Body of pancreas (tissue), 4 donors: ENCODE measurements around the gene SLC9A5.

ENCODE experiments used
- POLR2A ChIP-seq, 3 donors: fragments of 450-650 bp; IDR thresholded peaks; one replicate each; pipeline ENCODE4 v1.6.1; 2016; ENCODE audit warnings: antibody characterized with exemption in 3 of 3, mild to moderate bottlenecking in 2 of 3
- TF ChIP-seq, protein P1 (sequence below), 7 experiments: fragments of 450-650 bp in 4 of 7; fragments of 200-600 bp in 3 of 7; sonication (generic) in 3 of 7; IDR thresholded peaks; one replicate each; pipeline ENCODE4 v1.5.1; 2016 to 2019; ENCODE audit warnings: antibody characterized with exemption in 7 of 7

DNA sequence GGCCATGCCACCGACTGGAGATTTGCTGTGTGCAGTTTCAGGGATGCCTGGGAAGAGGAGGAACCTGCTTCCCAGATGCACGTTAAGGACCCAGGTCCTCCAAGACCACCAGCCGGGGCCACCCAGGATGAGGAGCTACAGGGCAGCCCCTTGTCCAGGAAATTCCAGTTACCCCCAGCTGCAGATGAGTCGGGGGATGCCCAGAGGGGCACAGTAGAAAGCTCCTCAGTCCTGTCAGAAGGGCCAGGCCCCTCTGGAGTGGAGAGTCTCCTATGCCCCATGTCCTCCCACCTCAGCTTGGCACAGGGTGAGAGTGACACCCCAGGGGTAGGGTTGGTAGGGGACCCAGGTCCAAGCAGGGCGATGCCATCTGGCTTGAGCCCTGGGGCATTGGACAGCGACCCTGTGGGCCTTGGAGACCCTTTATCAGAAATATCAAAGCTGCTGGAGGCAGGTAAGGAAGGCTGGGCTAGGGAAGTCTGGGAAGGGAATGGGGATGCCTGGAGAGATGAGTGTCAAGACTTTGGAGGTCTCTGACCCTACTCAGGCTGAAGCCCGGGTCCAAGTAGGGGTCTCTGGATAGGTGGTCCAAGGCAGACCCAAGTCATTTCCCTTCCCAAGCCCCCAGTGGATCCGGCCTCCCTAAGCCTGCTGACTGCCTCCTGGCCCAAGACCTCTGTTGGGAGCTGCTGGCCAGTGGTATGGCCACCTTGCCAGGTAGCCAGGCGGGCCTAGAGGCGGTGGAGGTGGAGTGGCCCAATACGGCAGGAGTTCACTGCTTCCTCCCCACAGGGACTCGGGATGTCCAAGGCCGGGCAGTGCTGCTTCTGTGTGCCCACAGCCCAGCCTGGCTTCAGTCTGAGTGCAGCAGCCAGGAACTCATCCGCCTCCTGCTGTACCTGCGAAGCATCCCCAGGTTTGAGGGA is 31.6 kb downstream of the SLC9A5 start:
- TF ChIP-seq, protein P1, sequence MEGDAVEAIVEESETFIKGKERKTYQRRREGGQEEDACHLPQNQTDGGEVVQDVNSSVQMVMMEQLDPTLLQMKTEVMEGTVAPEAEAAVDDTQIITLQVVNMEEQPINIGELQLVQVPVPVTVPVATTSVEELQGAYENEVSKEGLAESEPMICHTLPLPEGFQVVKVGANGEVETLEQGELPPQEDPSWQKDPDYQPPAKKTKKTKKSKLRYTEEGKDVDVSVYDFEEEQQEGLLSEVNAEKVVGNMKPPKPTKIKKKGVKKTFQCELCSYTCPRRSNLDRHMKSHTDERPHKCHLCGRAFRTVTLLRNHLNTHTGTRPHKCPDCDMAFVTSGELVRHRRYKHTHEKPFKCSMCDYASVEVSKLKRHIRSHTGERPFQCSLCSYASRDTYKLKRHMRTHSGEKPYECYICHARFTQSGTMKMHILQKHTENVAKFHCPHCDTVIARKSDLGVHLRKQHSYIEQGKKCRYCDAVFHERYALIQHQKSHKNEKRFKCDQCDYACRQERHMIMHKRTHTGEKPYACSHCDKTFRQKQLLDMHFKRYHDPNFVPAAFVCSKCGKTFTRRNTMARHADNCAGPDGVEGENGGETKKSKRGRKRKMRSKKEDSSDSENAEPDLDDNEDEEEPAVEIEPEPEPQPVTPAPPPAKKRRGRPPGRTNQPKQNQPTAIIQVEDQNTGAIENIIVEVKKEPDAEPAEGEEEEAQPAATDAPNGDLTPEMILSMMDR (IDR thresholded peaks at IDR 0.05) = no peak
- TF ChIP-seq POLR2A (IDR thresholded peaks at IDR 0.05) = no peak
